Measurements from ENCODE around the gene ETFB.

The ETFB gene

DNA sequence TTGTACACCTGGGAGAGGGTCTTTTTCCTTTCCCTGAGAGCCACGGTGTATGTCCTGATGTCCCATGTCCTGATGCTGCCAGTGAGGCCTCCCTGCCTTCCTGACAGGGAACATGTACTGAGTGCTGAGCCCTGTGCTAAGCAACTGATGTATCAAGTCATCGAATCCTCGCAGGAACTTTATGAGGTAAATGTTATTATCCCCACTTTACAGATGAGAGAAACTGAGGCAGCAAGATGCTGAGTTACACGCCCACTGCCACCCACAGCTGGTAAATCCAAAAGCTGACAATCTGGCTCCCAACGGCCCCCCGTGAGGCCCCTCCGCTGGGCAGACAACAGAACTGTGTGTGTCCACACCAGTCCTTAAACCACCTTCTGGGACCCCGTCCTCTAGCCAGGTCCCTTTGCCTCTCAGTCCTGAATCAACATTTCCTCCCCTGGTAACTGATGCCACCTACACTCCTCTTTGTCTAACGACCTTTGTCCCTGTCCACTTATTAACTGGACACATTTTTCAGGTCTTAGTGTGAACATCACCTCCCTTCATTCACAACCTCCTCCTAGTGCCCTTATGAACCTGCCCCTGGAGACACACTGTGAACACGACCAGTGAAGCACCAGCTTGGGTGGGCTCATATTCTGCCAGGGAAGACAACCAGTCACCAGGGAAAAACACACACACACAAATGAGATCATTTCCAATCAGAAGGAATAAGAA lies 18.8 kb downstream of the ETFB start:
- no peaks in the 10 kb centered on the region for H3K9me2 ChIP-seq (replicated peaks; ENCODE audit: control insufficient read depth, low read length)
- H4K20me1 ChIP-seq (ENCODE audit: control insufficient read depth, insufficient read depth, low read depth, low read length): no peaks in the 10 kb centered on the region
- H3K4me1 ChIP-seq (ENCODE audit: control insufficient read depth, low read length): 0 out of 2 replicates have a peak, but pooled peaks cover 5% of the 10 kb centered on the region
- no peaks in the 10 kb centered on the region for H3K27me3 ChIP-seq (ENCODE audit: control insufficient read depth, low read length)
- peaks cover 10% of the 10 kb centered on the region; the same call in 1 of the 2 replicates for H3F3A ChIP-seq (ENCODE audit: control insufficient read depth, insufficient read depth)
- H3K27ac ChIP-seq (ENCODE audit: low read depth, low read length): no peak overlapping the region
- no peak overlapping the region for H3K4me2 ChIP-seq (ENCODE audit: low read length)
- peaks cover 11% of the 10 kb centered on the region; the same call in 1 of the 2 replicates for H3K36me3 ChIP-seq (ENCODE audit: control insufficient read depth, low read length)
- TF ChIP-seq, protein P1, sequence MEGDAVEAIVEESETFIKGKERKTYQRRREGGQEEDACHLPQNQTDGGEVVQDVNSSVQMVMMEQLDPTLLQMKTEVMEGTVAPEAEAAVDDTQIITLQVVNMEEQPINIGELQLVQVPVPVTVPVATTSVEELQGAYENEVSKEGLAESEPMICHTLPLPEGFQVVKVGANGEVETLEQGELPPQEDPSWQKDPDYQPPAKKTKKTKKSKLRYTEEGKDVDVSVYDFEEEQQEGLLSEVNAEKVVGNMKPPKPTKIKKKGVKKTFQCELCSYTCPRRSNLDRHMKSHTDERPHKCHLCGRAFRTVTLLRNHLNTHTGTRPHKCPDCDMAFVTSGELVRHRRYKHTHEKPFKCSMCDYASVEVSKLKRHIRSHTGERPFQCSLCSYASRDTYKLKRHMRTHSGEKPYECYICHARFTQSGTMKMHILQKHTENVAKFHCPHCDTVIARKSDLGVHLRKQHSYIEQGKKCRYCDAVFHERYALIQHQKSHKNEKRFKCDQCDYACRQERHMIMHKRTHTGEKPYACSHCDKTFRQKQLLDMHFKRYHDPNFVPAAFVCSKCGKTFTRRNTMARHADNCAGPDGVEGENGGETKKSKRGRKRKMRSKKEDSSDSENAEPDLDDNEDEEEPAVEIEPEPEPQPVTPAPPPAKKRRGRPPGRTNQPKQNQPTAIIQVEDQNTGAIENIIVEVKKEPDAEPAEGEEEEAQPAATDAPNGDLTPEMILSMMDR (IDR thresholded peaks at IDR 0.05; ENCODE audit: low read depth, low read length, poor library complexity, severe bottlenecking): no peak
- no peak for TF ChIP-seq EZH2phosphoT487 (IDR thresholded peaks at IDR 0.05; ENCODE audit: borderline replicate concordance, low read length)
- H3K9me3 ChIP-seq (ENCODE audit: control insufficient read depth, insufficient read depth, low read length): no peaks in the 10 kb centered on the region
- H3K4me3 ChIP-seq (ENCODE audit: low read length): no peak overlapping the region
- no peaks in the 10 kb centered on the region for H3K79me2 ChIP-seq (ENCODE audit: control insufficient read depth, low read length)

DNA sequence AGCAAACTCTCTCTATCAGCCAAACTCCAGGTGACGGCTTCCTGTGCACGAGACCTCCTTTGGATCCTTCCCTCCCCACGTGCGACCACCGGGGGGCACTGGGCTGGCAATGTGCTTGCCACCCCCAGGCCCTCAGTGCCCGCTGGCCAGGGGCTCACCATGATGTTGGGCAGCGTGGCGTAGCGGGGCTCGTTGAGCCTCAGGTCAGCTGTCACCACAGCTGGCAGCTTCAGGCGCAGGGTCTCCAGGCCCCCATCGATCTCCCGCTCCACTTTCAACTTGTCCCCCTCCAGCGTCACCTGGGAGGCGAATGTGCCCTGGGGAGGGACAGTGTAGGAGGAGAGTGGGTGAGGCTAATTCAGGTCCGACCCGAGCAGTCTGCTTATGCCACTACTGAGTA lies 19.4 kb downstream of the ETFB start:
- Histone ChIP-seq H3K4me1 (ENCODE audit: control insufficient read depth, low read length) (0 out of 2 replicates have a peak, but pooled peaks cover 5% of the 10 kb centered on the region), H3K4me2 (ENCODE audit: low read length) (no peak overlapping the region), H4K20me1 (ENCODE audit: control insufficient read depth, insufficient read depth, low read depth, low read length) (no peaks in the 10 kb centered on the region), H3K4me3 (ENCODE audit: low read length) (no peak overlapping the region), H3K9me2 (replicated peaks; ENCODE audit: control insufficient read depth, low read length) (no peaks in the 10 kb centered on the region), H3K27me3 (ENCODE audit: control insufficient read depth, low read length) (no peaks in the 10 kb centered on the region; the same call in 1 of the 2 replicates), H3K79me2 (ENCODE audit: control insufficient read depth, low read length) (no peaks in the 10 kb centered on the region), H3K27ac (ENCODE audit: low read depth, low read length) (no peak overlapping the region), H3F3A (ENCODE audit: control insufficient read depth, insufficient read depth) (peaks cover 10% of the 10 kb centered on the region; the same call in 1 of the 2 replicates), H3K36me3 (ENCODE audit: control insufficient read depth, low read length) (peaks cover 11% of the 10 kb centered on the region; the same call in 1 of the 2 replicates), H3K9me3 (ENCODE audit: control insufficient read depth, insufficient read depth, low read length) (no peaks in the 10 kb centered on the region)
- TF ChIP-seq, protein P1 (IDR thresholded peaks at IDR 0.05; ENCODE audit: low read depth, low read length, poor library complexity, severe bottlenecking): no peak
- no peak for TF ChIP-seq EZH2phosphoT487 (IDR thresholded peaks at IDR 0.05; ENCODE audit: borderline replicate concordance, low read length)

DNA sequence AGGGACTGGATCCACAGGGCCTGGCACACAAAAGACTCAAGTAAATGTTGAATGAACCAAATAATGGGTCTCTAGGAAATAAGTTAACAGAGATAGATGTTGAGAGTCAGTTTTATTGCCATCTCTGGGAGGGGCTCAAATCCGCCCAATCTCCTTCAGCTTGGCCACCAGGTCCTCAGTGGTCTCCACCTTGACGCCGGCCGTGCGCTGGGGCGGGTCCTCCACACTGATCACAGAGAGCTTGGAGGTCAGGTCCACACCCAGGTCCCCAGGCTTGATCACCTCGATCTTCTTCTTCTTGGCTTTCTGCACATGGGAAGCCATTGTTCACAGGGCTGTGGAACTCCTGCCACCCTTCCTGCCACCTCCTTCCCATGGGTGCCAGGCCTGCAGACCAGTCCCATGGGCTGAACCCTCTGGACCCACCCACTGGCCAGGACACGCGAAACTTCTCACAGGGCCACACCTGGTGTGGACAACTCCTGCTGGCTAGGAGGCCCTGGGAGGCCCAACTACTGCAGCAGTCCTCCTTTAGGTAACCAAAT lies 21.0 kb downstream of the ETFB start:
- H3K36me3 ChIP-seq (ENCODE audit: control insufficient read depth, low read length): peaks cover 6% of the 10 kb centered on the region; the same call in 1 of the 2 replicates
- no peaks in the 10 kb centered on the region for H3K9me3 ChIP-seq (ENCODE audit: control insufficient read depth, insufficient read depth, low read length)
- TF ChIP-seq, protein P1 (IDR thresholded peaks at IDR 0.05; ENCODE audit: low read depth, low read length, poor library complexity, severe bottlenecking): no peak
- no peaks in the 10 kb centered on the region for H4K20me1 ChIP-seq (ENCODE audit: control insufficient read depth, insufficient read depth, low read depth, low read length)
- H3F3A ChIP-seq (ENCODE audit: control insufficient read depth, insufficient read depth): peaks cover 10% of the 10 kb centered on the region; the same call in 1 of the 2 replicates
- H3K27ac ChIP-seq (ENCODE audit: low read depth, low read length): no peak overlapping the region
- 0 out of 2 replicates have a peak, but pooled peaks cover 5% of the 10 kb centered on the region for H3K4me1 ChIP-seq (ENCODE audit: control insufficient read depth, low read length)
- no peaks in the 10 kb centered on the region; the same call in 1 of the 2 replicates for H3K27me3 ChIP-seq (ENCODE audit: control insufficient read depth, low read length)
- no peak overlapping the region for H3K4me2 ChIP-seq (ENCODE audit: low read length)
- no peaks in the 10 kb centered on the region for H3K9me2 ChIP-seq (replicated peaks; ENCODE audit: control insufficient read depth, low read length)
- H3K79me2 ChIP-seq (ENCODE audit: control insufficient read depth, low read length): no peaks in the 10 kb centered on the region
- no peak overlapping the region for H3K4me3 ChIP-seq (ENCODE audit: low read length)
